H9 (cell line): Measurements from ENCODE around the gene VIPR2. TPM values are rescaled to one million over a fixed set of nuclear protein-coding genes. Genes with fewer than 3 reads are reported as not detected.

Experiments
- DNase-seq: peaks from one replicate; pipeline ENCODE4 v3.0.0-alpha.2; 2017
- H2AFZ ChIP-seq: one replicate; pipeline ENCODE4 v1.6.1; 2013; ENCODE audit warnings: mild to moderate bottlenecking, low read length, control low read depth, moderate library complexity
- H2AK5ac ChIP-seq: 2 replicates; pipeline ENCODE4 v1.6.1; 2013; ENCODE audit warnings: low read length, control low read depth, mixed read lengths; ENCODE audit not compliant: insufficient read length
- H2BK120ac ChIP-seq: one replicate; pipeline ENCODE4 v1.6.1; 2013; ENCODE audit warnings: low read depth, mild to moderate bottlenecking, low read length, control low read depth, inconsistent platforms; ENCODE audit not compliant: poor library complexity, severe bottlenecking
- H2BK12ac ChIP-seq: 2 replicates; pipeline ENCODE4 v1.6.1; 2013; ENCODE audit warnings: low read length, control low read depth, mixed read lengths, low read depth; ENCODE audit not compliant: insufficient read length
- H2BK15ac ChIP-seq: 2 replicates; pipeline ENCODE4 v1.6.1; 2013; ENCODE audit warnings: low read depth, low read length, control low read depth
- H2BK20ac ChIP-seq: one replicate; pipeline ENCODE4 v1.6.1; 2013; ENCODE audit warnings: low read depth, mild to moderate bottlenecking, low read length, control low read depth, inconsistent platforms; ENCODE audit not compliant: poor library complexity, severe bottlenecking
- H2BK5ac ChIP-seq: 2 replicates; pipeline ENCODE4 v1.6.1; 2013; ENCODE audit warnings: low read length, control low read depth, mixed read lengths; ENCODE audit not compliant: insufficient read length
- H3K14ac ChIP-seq: 2 replicates; pipeline ENCODE4 v1.6.1; 2013; ENCODE audit warnings: low read length, control low read depth; ENCODE audit not compliant: insufficient read depth
- H3K18ac ChIP-seq: 2 replicates; pipeline ENCODE4 v1.6.1; 2013; ENCODE audit warnings: low read depth, mild to moderate bottlenecking, mixed read lengths, low read length, control low read depth; ENCODE audit not compliant: insufficient read length
- H3K23ac ChIP-seq: 2 replicates; pipeline ENCODE4 v1.6.1; 2013; ENCODE audit warnings: low read length, control low read depth, mixed read lengths, low read depth; ENCODE audit not compliant: insufficient read length
- H3K23me2 ChIP-seq: 2 replicates; pipeline ENCODE4 v1.6.1; 2013; ENCODE audit warnings: low read depth, mild to moderate bottlenecking, mixed read lengths, low read length, control low read depth; ENCODE audit not compliant: insufficient read length, poor library complexity, severe bottlenecking
- H3K27ac ChIP-seq: 2 replicates; pipeline ENCODE4 v1.5.1; 2013; ENCODE audit warnings: low read length, control low read depth, mixed read lengths, low read depth; ENCODE audit not compliant: insufficient read length
- H3K27me3 ChIP-seq: 2 replicates; pipeline ENCODE4 v1.6.1; 2013; ENCODE audit warnings: low read length, control low read depth, inconsistent platforms; ENCODE audit not compliant: insufficient read depth
- H3K4ac ChIP-seq: 2 replicates; pipeline ENCODE4 v1.6.1; 2013; ENCODE audit warnings: low read depth, mild to moderate bottlenecking, control low read depth, inconsistent platforms, low read length, moderate library complexity
- H3K4me1 ChIP-seq: 2 replicates; pipeline ENCODE4 v1.6.1; 2013; ENCODE audit warnings: low read length, control low read depth, inconsistent platforms; ENCODE audit not compliant: insufficient read depth
- H3K4me2 ChIP-seq: 2 replicates; pipeline ENCODE4 v1.6.1; 2013; ENCODE audit warnings: low read length, control low read depth, mixed read lengths; ENCODE audit not compliant: insufficient read length, insufficient read depth
- H3K56ac ChIP-seq: 2 replicates; pipeline ENCODE4 v1.6.1; 2013; ENCODE audit warnings: low read depth, mild to moderate bottlenecking, mixed read lengths, low read length, control low read depth; ENCODE audit not compliant: insufficient read length
- H3K79me1 ChIP-seq: 2 replicates; pipeline ENCODE4 v1.6.1; 2013; ENCODE audit warnings: low read depth, mild to moderate bottlenecking, moderate library complexity, low read length, control low read depth, inconsistent platforms; ENCODE audit not compliant: insufficient read depth, poor library complexity, severe bottlenecking
- H3K79me2 ChIP-seq: 2 replicates; pipeline ENCODE4 v1.6.1; 2013; ENCODE audit warnings: low read length, control low read depth, inconsistent platforms; ENCODE audit not compliant: insufficient read depth
- H3K9ac ChIP-seq: 2 replicates; pipeline ENCODE4 v1.6.1; 2013; ENCODE audit warnings: low read length, control low read depth, mixed read lengths; ENCODE audit not compliant: insufficient read length; ENCODE audit errors: extremely low read depth
- H3K9me3 ChIP-seq: one replicate; pipeline ENCODE4 v1.6.1; 2013; ENCODE audit warnings: low read depth, low read length, inconsistent platforms; ENCODE audit not compliant: control insufficient read depth
- H3T11ph ChIP-seq: one replicate; pipeline ENCODE4 v1.6.1; 2013; ENCODE audit warnings: mild to moderate bottlenecking, low read length, control low read depth, inconsistent platforms
- H4K20me1 ChIP-seq: one replicate; pipeline ENCODE4 v1.6.1; 2013; ENCODE audit not compliant: control insufficient read depth, insufficient read length, insufficient read depth
- H4K5ac ChIP-seq: 2 replicates; pipeline ENCODE4 v1.6.1; 2013; ENCODE audit warnings: low read depth, mild to moderate bottlenecking, mixed read lengths, low read length, control low read depth; ENCODE audit not compliant: insufficient read length
- H4K8ac ChIP-seq: replicated peaks from 2 replicates; pipeline ENCODE4 v1.6.1; 2013; ENCODE audit warnings: low read length, control low read depth, mixed read lengths, low read depth; ENCODE audit not compliant: insufficient read length
- H4K91ac ChIP-seq: 2 replicates; pipeline ENCODE4 v1.6.1; 2013; ENCODE audit warnings: low read depth, mild to moderate bottlenecking, moderate library complexity, mixed read lengths, low read length, control low read depth; ENCODE audit not compliant: insufficient read length
- H3K27ac Mint-ChIP-seq, 3 experiments: 2 replicates in 2 of 3; 3 replicates in 1 of 3; pipeline ENCODE4 v1.8.0; 2020 to 2021; ENCODE audit warnings: mixed read lengths in 3 of 3, mild to moderate bottlenecking in 1 of 3, moderate library complexity in 1 of 3
- H3K27me3 Mint-ChIP-seq: 2 replicates; pipeline ENCODE4 v1.8.0; 2021; ENCODE audit warnings: low read depth, mild to moderate bottlenecking, moderate library complexity, mixed read lengths
- H3K36me3 Mint-ChIP-seq, 3 experiments: 2 replicates in 2 of 3; 3 replicates in 1 of 3; pipeline ENCODE4 v1.8.0; 2020 to 2021; ENCODE audit warnings: low read depth in 3 of 3, mixed read lengths in 3 of 3; ENCODE audit not compliant: insufficient read depth in 1 of 3
- H3K4me1 Mint-ChIP-seq, 2 experiments: 2 replicates each; pipeline ENCODE4 v1.8.0; 2020; ENCODE audit warnings: mixed read lengths in 2 of 2
- H3K4me3 Mint-ChIP-seq, 2 experiments: 2 replicates in 1 of 2; 3 replicates in 1 of 2; pipeline ENCODE4 v1.8.0; 2020 to 2021; ENCODE audit warnings: mild to moderate bottlenecking in 2 of 2, mixed read lengths in 2 of 2, moderate library complexity in 1 of 2
- H3K9me3 Mint-ChIP-seq, 2 experiments: 2 replicates in 1 of 2; 3 replicates in 1 of 2; pipeline ENCODE4 v1.8.0; 2020; ENCODE audit warnings: mild to moderate bottlenecking in 2 of 2, mixed read lengths in 2 of 2, moderate library complexity in 1 of 2
- CTCF ChIP-seq: fragments of 200-600 bp; sonication (generic); conservative IDR thresholded peaks from 3 replicates; pipeline ENCODE4 v1.8.0; 2021; ENCODE audit warnings: antibody characterized with exemption, mild to moderate bottlenecking
- WGBS: extraction: QIAGEN DNeasy Blood & Tissue Kit; methylation state at CpG from one replicate; pipeline ENCODE4 v1.1.7; 2013; ENCODE audit warnings: missing lambda C conversion rate, low lambda C conversion rate, mixed read lengths; ENCODE audit not compliant: insufficient read length; ENCODE audit errors: extremely low coverage; 5-methylcytosine and 5-hydroxymethylcytosine counted together
- total RNA-seq: library from RNA; stranded (reverse); gene quantifications from 2 replicates; pipeline ENCODE4 v1.2.1, GENCODE V29; 2021

The VIPR2 gene
- total RNA-seq, 1 experiment from 2014 or later, result 1.6 TPM

GRCh38 chr7:159105832-159106811, 38.5 kb downstream of the VIPR2 start:
- Histone ChIP-seq H2BK12ac (no peak overlapping the region), H4K20me1 (no peaks in the 10 kb centered on the region), H2BK15ac (no peak overlapping the region), H3K9ac (no peak overlapping the region), H3K79me2 (no peaks in the 10 kb centered on the region), H3K4ac (no peak overlapping the region), H2BK120ac (no peak overlapping the region), H3K4me1 (peaks cover 6% of the 10 kb centered on the region), H4K8ac (no peak overlapping the region), H3K23ac (no peak overlapping the region), H3K27me3 (no peaks in the 10 kb centered on the region), H3K9me3 (no peaks in the 10 kb centered on the region), H4K5ac (no peak overlapping the region), H3K27ac (no peak overlapping the region), H3K79me1 (no peaks in the 10 kb centered on the region), H3T11ph (no peak overlapping the region), H2AFZ (no peak overlapping the region), H3K56ac (no peak overlapping the region), H2BK5ac (no peak overlapping the region), H2AK5ac (no peak overlapping the region), H2BK20ac (no peak overlapping the region), H3K18ac (no peak overlapping the region), H3K4me2 (no peak overlapping the region), H4K91ac (no peak overlapping the region), H3K23me2 (no peaks in the 10 kb centered on the region), H3K14ac (no peak overlapping the region)
- WGBS, result no CpG with 5 or more reads among the region's 13 CpGs
- peaks cover 16 to 30% of the 10 kb centered on the region in 2 experiments for H3K4me1 Mint-ChIP-seq
- peaks cover 7 to 12% of the 10 kb centered on the region in 2 experiments; a peak in 4 of 5 replicates for H3K9me3 Mint-ChIP-seq
- peak overlapping the region; percentile 46 to 89 (median 80); a peak in 5 of 7 replicates for H3K27ac Mint-ChIP-seq
- no peaks in the 10 kb centered on the region for H3K27me3 Mint-ChIP-seq
- DNase-seq, result peak; percentile 66
- no peak for TF ChIP-seq CTCF
- H3K36me3 Mint-ChIP-seq, result peaks cover 7 to 13% (median 12%) of the 10 kb centered on the region in 3 experiments
- H3K4me3 Mint-ChIP-seq, result no peak overlapping the region; a peak in 1 of 5 replicates
